Epithelial cell of proximal tubule (primary cell): Measurements from ENCODE around the gene TEKT2. TPM values are rescaled to one million over a fixed set of nuclear protein-coding genes. Genes with fewer than 3 reads are reported as not detected.
A peak's percentile ranks its signal among the peaks of the same experiment; 100 is the strongest.

ENCODE experiments used
- DNase-seq: peaks from one replicate; pipeline ENCODE4 v3.0.0-alpha.2; 2011; ENCODE audit warnings: low read depth
- H3K4me3 ChIP-seq: 2 replicates; pipeline ENCODE4 v1.5.1; 2011; ENCODE audit warnings: low read depth, mild to moderate bottlenecking, low read length
- CTCF ChIP-seq: conservative IDR thresholded peaks from 2 replicates; pipeline ENCODE4 v1.5.1; 2012; ENCODE audit warnings: low read depth, mild to moderate bottlenecking, low read length
- total RNA-seq: library from RNA; depleted of rRNA; stranded (reverse); fragments of >200 nt; gene quantifications from 2 replicates; pipeline ENCODE4 v1.2.3, GENCODE V29; 2015

The TEKT2 gene
- total RNA-seq, 1 donor from 2014 or later = 1.6 TPM

- no peak overlapping the region for H3K4me3 ChIP-seq
- no peak for TF ChIP-seq CTCF
- DNase-seq = no peak
Observed at GRCh38 chr1:36087233-36088123, 3.6 kb downstream of the TEKT2 start.

- DNase-seq = no peak
- TF ChIP-seq CTCF = no peak
- H3K4me3 ChIP-seq = peak overlapping the region; percentile 97
Observed at GRCh38 chr1:36088265-36088576, 4.3 kb downstream of the TEKT2 start.

- TF ChIP-seq CTCF = peak; percentile 82
- no peak for DNase-seq
- H3K4me3 ChIP-seq = peak within 1 kb of the TSS; percentile 97
Observed at GRCh38 chr1:36088577-36089392, 4.9 kb downstream of the TEKT2 start, which contains the start of gene ADPRS. Gene ADPRS, plus strand, starts transcription at chr1:36088892. Its CDS starts 13 bp downstream, at chr1:36088905.

- H3K4me3 ChIP-seq = peak overlapping the region; percentile 97
- DNase-seq = no peak
- TF ChIP-seq CTCF = no peak
Observed at GRCh38 chr1:36089393-36090121, 5.7 kb downstream of the TEKT2 start.

GRCh38 chr1:36091141-36091540 lies 7.2 kb downstream of the TEKT2 start:
- H3K4me3 ChIP-seq = no peak overlapping the region
- no peak for DNase-seq
- no peak for TF ChIP-seq CTCF

- no peak overlapping the region for H3K4me3 ChIP-seq
- TF ChIP-seq CTCF = no peak
- no peak for DNase-seq
Observed at GRCh38 chr1:36091698-36092097, 7.8 kb downstream of the TEKT2 start.
